Measurements from ENCODE around the gene SNX8. TPM values are rescaled to one million over a fixed set of nuclear protein-coding genes. Genes with fewer than 3 reads are reported as not detected.

SNX8 gene
- total RNA-seq, 2 donors from 2014 or later, result 10.7 to 29.2 TPM

DNA sequence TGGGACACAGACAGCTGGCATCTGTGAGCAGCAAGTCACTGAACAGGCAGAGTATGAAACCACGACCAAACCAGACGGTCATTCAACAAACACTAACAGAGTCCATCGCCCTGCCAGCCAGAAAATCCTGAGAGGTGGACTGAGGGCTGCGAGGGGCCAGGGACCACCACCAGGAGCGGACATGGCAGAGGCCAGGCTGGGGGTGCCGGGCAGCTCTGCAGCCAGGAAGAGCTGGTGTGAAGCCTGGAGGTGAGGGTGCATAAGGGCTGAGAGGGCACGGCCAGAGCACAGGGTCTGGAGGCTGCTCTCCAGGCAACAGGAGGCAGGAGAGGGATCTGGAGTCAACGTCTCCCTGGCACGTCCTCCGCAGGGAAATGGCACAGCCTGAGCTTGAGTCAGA lies 97.0 kb downstream of the SNX8 start:
- intact Hi-C loops (cut with DNase I), result no loop called here
- H3K36me3 ChIP-seq, result peaks cover 0 to 20% of the 10 kb centered on the region in 2 donors

DNA sequence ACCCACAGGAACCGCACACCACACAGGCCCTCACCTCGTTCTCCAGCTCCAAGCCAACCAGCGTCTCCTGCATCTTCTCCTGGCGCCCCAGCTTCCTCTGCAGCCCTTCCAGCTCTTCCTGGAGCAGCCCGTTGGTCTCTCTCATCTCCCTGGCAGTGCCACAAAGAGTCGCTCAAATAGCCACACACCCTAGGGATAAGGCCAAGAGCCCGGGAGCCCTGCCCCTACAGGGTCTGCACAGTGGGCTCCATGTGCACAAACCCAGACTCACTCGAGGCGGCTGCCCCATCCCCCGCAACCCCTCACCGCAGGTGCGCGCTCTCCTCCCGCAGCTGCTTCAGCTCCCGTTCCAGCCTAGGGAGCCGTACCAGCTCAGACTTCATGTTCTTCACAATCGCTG lies 98.4 kb downstream of the SNX8 start:
- Histone ChIP-seq H3K4me3 (no peak overlapping the region), H3K27ac (no peak overlapping the region), H3K36me3 (peaks cover 0 to 20% of the 10 kb centered on the region in 2 donors), H3K27me3 (replicated peaks; ENCODE audit: insufficient read depth) (no peaks in the 10 kb centered on the region), H3K4me1 (replicated peaks) (no peaks in the 10 kb centered on the region), H3K9me3 (no peaks in the 10 kb centered on the region)
- no peak for DNase-seq (ENCODE audit: low spot score)
- intact Hi-C loops (cut with DNase I), result no loop called here
- 95% methylated on average over 17 of the region's 17 CpGs for WGBS
- TF ChIP-seq, protein P1, sequence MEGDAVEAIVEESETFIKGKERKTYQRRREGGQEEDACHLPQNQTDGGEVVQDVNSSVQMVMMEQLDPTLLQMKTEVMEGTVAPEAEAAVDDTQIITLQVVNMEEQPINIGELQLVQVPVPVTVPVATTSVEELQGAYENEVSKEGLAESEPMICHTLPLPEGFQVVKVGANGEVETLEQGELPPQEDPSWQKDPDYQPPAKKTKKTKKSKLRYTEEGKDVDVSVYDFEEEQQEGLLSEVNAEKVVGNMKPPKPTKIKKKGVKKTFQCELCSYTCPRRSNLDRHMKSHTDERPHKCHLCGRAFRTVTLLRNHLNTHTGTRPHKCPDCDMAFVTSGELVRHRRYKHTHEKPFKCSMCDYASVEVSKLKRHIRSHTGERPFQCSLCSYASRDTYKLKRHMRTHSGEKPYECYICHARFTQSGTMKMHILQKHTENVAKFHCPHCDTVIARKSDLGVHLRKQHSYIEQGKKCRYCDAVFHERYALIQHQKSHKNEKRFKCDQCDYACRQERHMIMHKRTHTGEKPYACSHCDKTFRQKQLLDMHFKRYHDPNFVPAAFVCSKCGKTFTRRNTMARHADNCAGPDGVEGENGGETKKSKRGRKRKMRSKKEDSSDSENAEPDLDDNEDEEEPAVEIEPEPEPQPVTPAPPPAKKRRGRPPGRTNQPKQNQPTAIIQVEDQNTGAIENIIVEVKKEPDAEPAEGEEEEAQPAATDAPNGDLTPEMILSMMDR (IDR thresholded peaks at IDR 0.05), result no peak
- no peak for TF ChIP-seq POLR2A (IDR thresholded peaks at IDR 0.05)
- no peak for TF ChIP-seq POLR2AphosphoS5 (IDR thresholded peaks at IDR 0.05)

More for the DNA sequence above, 97.0 kb downstream of the SNX8 start:
- no peaks in the 10 kb centered on the region for H3K9me3 ChIP-seq
- no peak overlapping the region for H3K4me3 ChIP-seq
- TF ChIP-seq, protein P1 (IDR thresholded peaks at IDR 0.05), result no peak
- TF ChIP-seq POLR2A (IDR thresholded peaks at IDR 0.05) (no peak), POLR2AphosphoS5 (IDR thresholded peaks at IDR 0.05) (no peak)
- no peaks in the 10 kb centered on the region for H3K4me1 ChIP-seq (replicated peaks)
- 86% methylated on average over 10 of the region's 10 CpGs for WGBS
- H3K27me3 ChIP-seq (replicated peaks; ENCODE audit: insufficient read depth), result no peaks in the 10 kb centered on the region
- H3K27ac ChIP-seq, result no peak overlapping the region
- no peak for DNase-seq (ENCODE audit: low spot score)

GRCh38 chr7:2214636-2215035 lies 99.6 kb downstream of the SNX8 start:
- H3K27ac ChIP-seq, result no peak overlapping the region
- no peak for DNase-seq (ENCODE audit: low spot score)
- WGBS, result 98% methylated on average over 9 of the region's 9 CpGs
- intact Hi-C loops (cut with DNase I), result loop anchor here (5.0 kb wide), 1 partner anchor 552 kb away; no protein-coding TSS in a partner anchor
- H3K36me3 ChIP-seq, result peaks cover 0 to 20% of the 10 kb centered on the region in 2 donors
- TF ChIP-seq POLR2A (IDR thresholded peaks at IDR 0.05) (no peak), POLR2AphosphoS5 (IDR thresholded peaks at IDR 0.05) (no peak)
- TF ChIP-seq, protein P1 (IDR thresholded peaks at IDR 0.05), result no peak
- no peaks in the 10 kb centered on the region for H3K27me3 ChIP-seq (replicated peaks; ENCODE audit: insufficient read depth)
- no peaks in the 10 kb centered on the region for H3K9me3 ChIP-seq
- H3K4me1 ChIP-seq (replicated peaks), result no peaks in the 10 kb centered on the region
- no peak overlapping the region for H3K4me3 ChIP-seq

DNA sequence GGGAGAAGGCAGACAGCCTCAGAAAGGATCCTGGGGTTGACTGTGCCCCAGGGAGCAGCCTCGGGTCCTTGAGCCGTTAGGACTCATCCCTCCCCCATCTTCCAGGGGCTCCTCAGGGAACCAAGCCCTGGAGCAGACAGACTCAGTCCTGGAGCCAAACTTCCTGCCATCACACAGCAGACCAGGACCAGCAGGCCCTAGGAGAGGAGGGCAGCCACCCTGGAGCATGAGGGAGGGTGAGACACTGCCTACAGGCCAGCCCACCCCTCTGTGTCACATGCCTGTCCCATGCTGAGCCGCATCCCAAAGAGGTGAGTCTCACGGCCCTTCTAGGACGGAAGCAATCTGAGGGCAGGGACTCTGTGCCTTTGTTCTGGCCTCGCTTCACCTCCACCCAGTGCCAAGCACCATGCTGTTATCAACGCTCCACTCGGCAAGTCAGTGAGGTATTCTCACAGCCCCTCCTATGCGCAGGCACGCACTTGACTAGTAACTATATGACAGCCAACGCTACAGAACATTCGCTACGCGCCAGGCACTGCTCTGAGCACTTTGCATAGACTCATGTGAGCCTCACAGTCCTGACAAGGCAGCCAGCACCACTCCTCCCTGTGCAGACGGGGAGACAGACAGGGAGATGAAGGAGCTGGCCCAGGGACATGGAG lies 100.6 kb downstream of the SNX8 start:
- no peak overlapping the region for H3K4me3 ChIP-seq
- WGBS, result 92% methylated on average over 15 of the region's 15 CpGs
- H3K27ac ChIP-seq, result no peak overlapping the region
- TF ChIP-seq POLR2AphosphoS5 (IDR thresholded peaks at IDR 0.05), result no peak
- TF ChIP-seq, protein P1 (IDR thresholded peaks at IDR 0.05), result no peak
- TF ChIP-seq POLR2A (IDR thresholded peaks at IDR 0.05), result no peak
- H3K36me3 ChIP-seq, result peaks cover 0 to 20% of the 10 kb centered on the region in 2 donors
- H3K9me3 ChIP-seq, result no peaks in the 10 kb centered on the region
- intact Hi-C loops (cut with DNase I), result loop anchor here (5.0 kb wide), 1 partner anchor 551 kb away; no protein-coding TSS in a partner anchor
- no peak for DNase-seq (ENCODE audit: low spot score)
- H3K27me3 ChIP-seq (replicated peaks; ENCODE audit: insufficient read depth), result no peaks in the 10 kb centered on the region
- no peaks in the 10 kb centered on the region for H3K4me1 ChIP-seq (replicated peaks)

DNA sequence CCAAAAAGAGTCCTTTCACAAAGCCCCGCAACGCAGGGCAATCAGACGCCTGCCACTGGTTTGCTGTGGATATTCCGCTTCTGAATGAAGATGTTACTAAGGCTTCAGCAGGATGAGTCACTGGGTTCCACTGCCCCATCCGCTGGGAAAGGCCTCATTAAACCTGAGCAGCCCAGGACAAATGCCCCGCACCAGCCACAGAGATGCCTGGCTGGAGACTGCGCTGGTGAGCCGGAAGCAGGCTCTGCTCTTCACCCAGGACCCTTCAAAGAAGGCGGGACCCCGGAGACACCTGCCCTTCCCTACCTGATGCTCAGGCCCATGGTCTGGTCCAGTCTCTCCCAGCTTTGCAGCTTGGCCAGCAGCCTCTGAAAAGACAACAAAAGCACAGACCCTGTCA lies 101.3 kb downstream of the SNX8 start:
- no peaks in the 10 kb centered on the region for H3K27me3 ChIP-seq (replicated peaks; ENCODE audit: insufficient read depth)
- TF ChIP-seq POLR2AphosphoS5 (IDR thresholded peaks at IDR 0.05) (no peak), POLR2A (IDR thresholded peaks at IDR 0.05) (no peak)
- TF ChIP-seq, protein P1 (IDR thresholded peaks at IDR 0.05), result no peak
- H3K27ac ChIP-seq, result no peak overlapping the region
- WGBS, result 95% methylated on average over 10 of the region's 10 CpGs
- H3K36me3 ChIP-seq, result peaks cover 0 to 20% of the 10 kb centered on the region in 2 donors
- no peak for DNase-seq (ENCODE audit: low spot score)
- H3K4me1 ChIP-seq (replicated peaks), result no peaks in the 10 kb centered on the region
- H3K4me3 ChIP-seq, result no peak overlapping the region
- intact Hi-C loops (cut with DNase I), result loop anchor here (5.0 kb wide), 1 partner anchor 551 kb away; no protein-coding TSS in a partner anchor
- no peaks in the 10 kb centered on the region for H3K9me3 ChIP-seq

Data from prostate gland (tissue), 2 donors.